Activated T-cell treated with anti-CD3 and anti-CD28 coated beads, Interleukin-2, amount 50 U/mL, for 4 hours (primary cell): ENCODE data around the gene SEMA4D. TPM values are rescaled to one million over a fixed set of nuclear protein-coding genes. Genes with fewer than 3 reads are reported as not detected.
"Not testable (repeated sequence)": the region's sequence is repeated elsewhere in the genome, so short reads cannot be mapped to it uniquely, and the experiment has no call there.

Experiments
- ATAC-seq, 2 donors: fragments of 200-7000 bp; cut with Tn5 transposase; one replicate each; pipeline ENCODE4 v1.10.0; 2021
- DNase-seq: peaks from one replicate; pipeline ENCODE4 v3.0.0-alpha.2; 2020
- H3K27me3 Mint-ChIP-seq: one replicate; pipeline ENCODE4 v1.8.0; 2021; ENCODE audit warnings: low read depth, mixed read lengths
- H3K36me3 Mint-ChIP-seq: one replicate; pipeline ENCODE4 v1.8.0; 2022; ENCODE audit warnings: mixed read lengths; ENCODE audit not compliant: insufficient read depth
- H3K4me1 Mint-ChIP-seq: one replicate; pipeline ENCODE4 v1.8.0; 2021; ENCODE audit warnings: low read depth, mixed read lengths
- H3K4me3 Mint-ChIP-seq: one replicate; pipeline ENCODE4 v1.8.0; 2021; ENCODE audit warnings: mild to moderate bottlenecking, moderate library complexity, mixed read lengths
- H3K9me3 Mint-ChIP-seq: one replicate; pipeline ENCODE4 v1.8.0; 2021; ENCODE audit warnings: mixed read lengths
- total RNA-seq, 3 donors: library from RNA; stranded (reverse); gene quantifications; one replicate each; pipeline ENCODE4 v1.2.1, GENCODE V29; 2021

The SEMA4D gene
- total RNA-seq, 3 donors from 2014 or later: 248 to 348 (median 344) TPM

GRCh38 chr9:89352451-89352850 lies 145.5 kb downstream of the SEMA4D start:
- H3K4me3 Mint-ChIP-seq: peak overlapping the region; percentile 35

DNA sequence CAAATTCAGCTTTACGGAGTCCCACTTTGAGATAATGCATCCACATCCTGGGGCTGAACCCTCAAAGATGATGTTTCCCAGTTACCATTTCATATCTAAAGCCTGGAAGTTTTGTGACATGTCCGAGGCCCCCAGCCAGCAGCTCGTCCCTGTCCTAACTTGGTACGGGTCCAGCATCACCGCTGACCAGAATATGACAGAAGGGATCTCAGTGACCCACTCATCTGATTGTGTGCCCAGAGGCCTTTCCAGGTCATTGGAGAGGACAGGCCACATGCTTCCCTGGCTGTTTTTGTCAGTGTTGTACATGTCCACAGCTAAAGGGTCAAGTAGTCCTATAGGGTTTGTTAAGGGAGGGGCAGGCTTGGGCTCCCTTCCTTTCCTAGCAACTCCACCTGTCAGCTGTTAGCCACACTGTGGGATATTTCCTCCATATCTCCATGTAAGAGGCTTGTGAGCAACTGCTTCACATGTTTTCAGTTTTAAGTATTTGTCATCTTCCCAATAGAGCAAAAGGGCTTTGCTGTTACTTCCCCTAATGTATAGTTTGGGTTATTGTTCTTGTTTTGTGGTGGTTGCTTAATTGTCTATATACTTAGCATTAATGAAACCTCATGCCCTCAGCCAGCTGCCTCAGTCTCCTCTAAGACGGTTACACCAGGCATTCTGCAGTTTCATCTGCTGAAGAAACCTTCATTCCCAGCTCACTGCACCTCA lies 146.2 kb downstream of the SEMA4D start:
- Mint-ChIP-seq H3K9me3 (no peaks in the 10 kb centered on the region), H3K27me3 (no peaks in the 10 kb centered on the region), H3K36me3 (peaks cover 69% of the 10 kb centered on the region), H3K4me3 (no peak overlapping the region), H3K4me1 (peaks cover 31% of the 10 kb centered on the region)
- DNase-seq: no peak
- no peak for ATAC-seq

More at GRCh38 chr9:89352451-89352850, 145.5 kb downstream of the SEMA4D start:
- H3K9me3 Mint-ChIP-seq: no peaks in the 10 kb centered on the region
- DNase-seq (no peak), ATAC-seq (no peak)
- H3K36me3 Mint-ChIP-seq: peaks cover 63% of the 10 kb centered on the region
- H3K27me3 Mint-ChIP-seq: no peaks in the 10 kb centered on the region
- H3K4me1 Mint-ChIP-seq: peaks cover 33% of the 10 kb centered on the region

GRCh38 chr9:89350988-89351557 lies 146.8 kb downstream of the SEMA4D start:
- no peaks in the 10 kb centered on the region for H3K27me3 Mint-ChIP-seq
- no peak for ATAC-seq
- peaks cover 31% of the 10 kb centered on the region for H3K4me1 Mint-ChIP-seq
- no peak for DNase-seq
- H3K36me3 Mint-ChIP-seq: peaks cover 69% of the 10 kb centered on the region
- H3K4me3 Mint-ChIP-seq: no peak overlapping the region
- no peaks in the 10 kb centered on the region for H3K9me3 Mint-ChIP-seq

- DNase-seq: no peak
- no peak overlapping the region for H3K4me3 Mint-ChIP-seq
- peaks cover 78% of the 10 kb centered on the region for H3K36me3 Mint-ChIP-seq
- ATAC-seq: no peak
- no peaks in the 10 kb centered on the region for H3K27me3 Mint-ChIP-seq
- peaks cover 31% of the 10 kb centered on the region for H3K4me1 Mint-ChIP-seq
- H3K9me3 Mint-ChIP-seq: no peaks in the 10 kb centered on the region
These were observed 148.3 kb downstream of the SEMA4D start for GRCh38 chr9:89349607-89350006.

GRCh38 chr9:89347651-89348050 lies 150.3 kb downstream of the SEMA4D start:
- ATAC-seq (no peak), DNase-seq (no peak)
- Mint-ChIP-seq H3K9me3 (no peaks in the 10 kb centered on the region), H3K36me3 (peaks cover 89% of the 10 kb centered on the region), H3K4me3 (no peak overlapping the region), H3K27me3 (no peaks in the 10 kb centered on the region), H3K4me1 (peaks cover 31% of the 10 kb centered on the region)

DNA sequence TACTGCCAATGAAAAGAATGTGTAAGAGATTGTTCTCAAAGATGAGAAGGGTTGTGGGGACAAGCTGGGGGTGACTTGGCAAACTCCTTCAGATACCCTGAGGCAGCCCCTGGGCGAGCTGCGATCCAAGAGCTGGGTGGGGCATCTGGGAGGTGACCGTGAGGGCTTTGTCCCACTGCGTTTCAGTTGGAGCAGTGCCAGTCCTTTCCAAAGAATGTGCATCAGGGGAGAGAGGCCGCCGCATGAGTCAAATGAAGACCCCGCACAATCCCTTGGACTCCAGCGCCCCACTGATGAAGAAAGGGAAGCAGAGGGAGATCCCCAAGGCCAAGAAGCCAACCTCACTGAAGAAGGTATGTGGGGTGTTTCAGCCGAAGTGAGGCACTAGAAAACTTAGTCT lies 151.2 kb downstream of the SEMA4D start:
- no peaks in the 10 kb centered on the region for H3K27me3 Mint-ChIP-seq
- peaks cover 91% of the 10 kb centered on the region for H3K36me3 Mint-ChIP-seq
- peaks cover 28% of the 10 kb centered on the region for H3K4me1 Mint-ChIP-seq
- no peaks in the 10 kb centered on the region for H3K9me3 Mint-ChIP-seq
- ATAC-seq (no peak), DNase-seq (no peak)
- H3K4me3 Mint-ChIP-seq: no peak overlapping the region

GRCh38 chr9:89345476-89345875 lies 152.4 kb downstream of the SEMA4D start:
- Mint-ChIP-seq H3K4me3 (no peak overlapping the region), H3K36me3 (peaks cover 91% of the 10 kb centered on the region), H3K27me3 (no peaks in the 10 kb centered on the region), H3K4me1 (peaks cover 26% of the 10 kb centered on the region), H3K9me3 (no peaks in the 10 kb centered on the region)
- DNase-seq (no peak), ATAC-seq (no peak)

GRCh38 chr9:89343812-89344211 lies 154.1 kb downstream of the SEMA4D start:
- DNase-seq, H3K4me3 Mint-ChIP-seq, H3K27me3 Mint-ChIP-seq, H3K9me3 Mint-ChIP-seq: not testable (repeated sequence)
- H3K36me3 Mint-ChIP-seq: peaks cover 83% of the 10 kb centered on the region
- H3K4me1 Mint-ChIP-seq: peaks cover 37% of the 10 kb centered on the region
- peak; percentile 51 to 65 for ATAC-seq

DNA sequence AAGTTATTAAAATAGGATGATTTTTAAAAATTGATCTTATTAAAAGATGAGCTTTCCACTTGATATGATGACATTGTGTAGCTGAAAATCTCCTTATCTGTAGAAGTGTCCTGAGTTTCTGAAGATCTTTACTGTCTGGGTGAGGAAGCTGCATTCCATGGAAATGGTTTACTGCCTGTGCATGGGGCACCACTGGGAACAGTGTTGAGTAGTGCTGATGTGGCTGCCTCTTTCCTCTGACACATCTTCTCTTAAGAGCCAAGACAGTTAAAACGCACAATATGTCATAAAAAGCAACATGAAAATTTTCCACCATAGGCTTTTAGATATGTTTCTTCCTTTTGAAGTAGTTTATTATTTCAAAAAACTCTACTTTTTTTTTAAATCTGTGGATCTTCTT lies 155.0 kb downstream of the SEMA4D start:
- Mint-ChIP-seq H3K4me3 (no peak overlapping the region), H3K36me3 (peaks cover 81% of the 10 kb centered on the region), H3K4me1 (peaks cover 42% of the 10 kb centered on the region), H3K27me3 (no peaks in the 10 kb centered on the region), H3K9me3 (no peaks in the 10 kb centered on the region)
- no peak for DNase-seq
- ATAC-seq: no peak

GRCh38 chr9:89342213-89342612 lies 155.7 kb downstream of the SEMA4D start:
- no peaks in the 10 kb centered on the region for H3K9me3 Mint-ChIP-seq
- no peak for ATAC-seq
- H3K36me3 Mint-ChIP-seq: peaks cover 83% of the 10 kb centered on the region

DNA sequence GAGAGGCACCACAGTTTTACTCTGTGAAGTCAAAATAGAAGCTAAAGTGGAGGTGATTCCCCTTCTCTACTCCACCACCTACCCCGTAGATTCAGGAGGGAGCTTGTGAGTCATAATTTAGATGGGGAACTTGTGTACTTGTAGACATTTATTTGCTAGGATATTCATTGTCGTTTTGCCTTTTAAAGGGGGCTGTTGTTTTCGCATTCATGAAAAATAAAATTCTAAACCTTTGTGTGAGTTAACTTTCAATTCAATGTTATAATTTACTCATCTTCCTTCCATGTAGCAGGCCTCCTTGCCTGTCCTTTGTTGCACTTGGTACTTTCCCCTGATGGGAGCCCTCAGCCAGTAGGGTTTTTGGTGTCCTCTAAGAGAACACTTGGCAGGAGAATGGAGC lies 157.6 kb downstream of the SEMA4D start:
- ATAC-seq: peak; percentile 91
- Mint-ChIP-seq H3K4me1 (peaks cover 43% of the 10 kb centered on the region), H3K36me3 (peaks cover 68% of the 10 kb centered on the region), H3K4me3 (no peak overlapping the region), H3K27me3 (no peaks in the 10 kb centered on the region), H3K9me3 (no peaks in the 10 kb centered on the region)
- no peak for DNase-seq

More at GRCh38 chr9:89342213-89342612, 155.7 kb downstream of the SEMA4D start:
- Mint-ChIP-seq H3K4me3 (no peak overlapping the region), H3K27me3 (no peaks in the 10 kb centered on the region), H3K4me1 (peaks cover 43% of the 10 kb centered on the region)
- no peak for DNase-seq

DNA sequence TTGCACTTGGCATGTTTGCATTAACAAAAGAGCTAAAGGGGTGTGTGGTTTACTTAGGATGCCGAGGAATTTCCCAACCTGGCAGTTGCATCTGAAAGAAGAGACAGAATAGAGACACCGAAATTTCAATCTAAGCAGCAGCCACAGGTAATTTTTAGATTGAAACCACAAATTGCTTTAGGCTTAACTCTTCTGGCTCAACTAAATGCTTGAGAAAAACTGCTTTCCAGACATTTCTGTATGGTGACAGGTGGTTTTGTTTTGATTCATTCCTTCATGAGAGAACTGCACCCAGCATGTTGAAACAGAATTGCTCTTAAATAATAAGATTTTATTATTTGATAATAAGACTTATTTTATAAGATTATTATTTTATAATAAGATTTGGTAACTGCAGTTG lies 158.1 kb downstream of the SEMA4D start:
- H3K4me1 Mint-ChIP-seq: peaks cover 43% of the 10 kb centered on the region
- ATAC-seq (peak in 1 of 2 donors; percentile 23), DNase-seq (no peak)
- no peak overlapping the region for H3K4me3 Mint-ChIP-seq
- H3K27me3 Mint-ChIP-seq: no peaks in the 10 kb centered on the region
- H3K9me3 Mint-ChIP-seq: no peaks in the 10 kb centered on the region
- H3K36me3 Mint-ChIP-seq: peaks cover 63% of the 10 kb centered on the region

GRCh38 chr9:89330513-89330912 lies 167.4 kb downstream of the SEMA4D start:
- ATAC-seq (no peak), DNase-seq (no peak)
- Mint-ChIP-seq H3K36me3 (peaks cover 40% of the 10 kb centered on the region), H3K27me3 (no peaks in the 10 kb centered on the region), H3K9me3 (no peaks in the 10 kb centered on the region), H3K4me3 (no peak overlapping the region), H3K4me1 (peaks cover 4% of the 10 kb centered on the region)

DNA sequence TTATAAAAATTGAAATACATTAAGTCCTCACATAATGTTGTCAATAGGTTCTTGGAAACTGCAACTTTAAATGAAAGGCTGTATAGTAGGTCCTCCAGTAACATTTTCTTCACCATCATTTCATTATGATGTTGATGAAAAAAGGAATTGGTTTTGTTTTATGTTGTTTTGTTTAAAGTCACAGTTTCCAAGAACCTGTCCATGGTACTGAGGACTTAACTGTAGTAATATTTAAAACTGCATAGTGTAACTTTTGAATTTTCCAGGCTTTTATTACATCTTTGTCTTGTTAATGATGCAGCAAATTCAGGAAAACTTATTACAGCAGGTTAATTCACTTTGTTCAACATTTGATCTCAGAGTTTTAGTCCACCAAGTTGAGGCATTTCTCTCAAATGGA lies 168.0 kb downstream of the SEMA4D start:
- ATAC-seq: no peak
- H3K36me3 Mint-ChIP-seq: peaks cover 40% of the 10 kb centered on the region
- peaks cover 10% of the 10 kb centered on the region for H3K4me1 Mint-ChIP-seq
- no peak for DNase-seq
- no peaks in the 10 kb centered on the region for H3K27me3 Mint-ChIP-seq
- no peak overlapping the region for H3K4me3 Mint-ChIP-seq
- H3K9me3 Mint-ChIP-seq: no peaks in the 10 kb centered on the region

- Mint-ChIP-seq H3K4me3 (no peak overlapping the region), H3K4me1 (peaks cover 28% of the 10 kb centered on the region), H3K36me3 (peaks cover 31% of the 10 kb centered on the region), H3K9me3 (no peaks in the 10 kb centered on the region), H3K27me3 (no peaks in the 10 kb centered on the region)
- DNase-seq: no peak
- no peak for ATAC-seq
These were observed 169.8 kb downstream of the SEMA4D start for GRCh38 chr9:89328064-89328463.
